HG03196 (cell line): Measurements from ENCODE around the gene AFTPH.

Experiments
- ATAC-seq: cut with Tn5 transposase; IDR thresholded peaks from one replicate; pipeline ENCODE4 v1.9.1; 2021; ENCODE audit not compliant: unreplicated experiment

The AFTPH gene

GRCh38 chr2:64627860-64628841, 104.0 kb downstream of the AFTPH start:
- no peak for ATAC-seq

- ATAC-seq = no peak
These were observed 105.2 kb downstream of the AFTPH start for GRCh38 chr2:64629329-64629781.

- ATAC-seq = no peak
These were observed 105.7 kb downstream of the AFTPH start for GRCh38 chr2:64629875-64630274.

GRCh38 chr2:64630752-64631151, 106.6 kb downstream of the AFTPH start:
- ATAC-seq = no peak

GRCh38 chr2:64631771-64632170, 107.6 kb downstream of the AFTPH start:
- ATAC-seq = no peak

GRCh38 chr2:64632835-64633819, 109.0 kb downstream of the AFTPH start:
- ATAC-seq = no peak

- no peak for ATAC-seq
These were observed 110.5 kb downstream of the AFTPH start for GRCh38 chr2:64634345-64635267.

GRCh38 chr2:64635976-64636911, 112.1 kb downstream of the AFTPH start:
- no peak for ATAC-seq

- peak; percentile 49 for ATAC-seq
These were observed 113.0 kb downstream of the AFTPH start for GRCh38 chr2:64637000-64637635.

- no peak for ATAC-seq
These were observed 113.8 kb downstream of the AFTPH start for GRCh38 chr2:64637931-64638330.

GRCh38 chr2:64638502-64639120, 114.5 kb downstream of the AFTPH start:
- no peak for ATAC-seq

GRCh38 chr2:64639691-64640090, 115.6 kb downstream of the AFTPH start:
- ATAC-seq = no peak

- ATAC-seq = no peak
These were observed 116.3 kb downstream of the AFTPH start for GRCh38 chr2:64640153-64641044.

GRCh38 chr2:64641599-64641998, 117.5 kb downstream of the AFTPH start:
- no peak for ATAC-seq
